NCI-H748 (cell line): ENCODE measurements around the gene SIL1.
A peak's percentile ranks its signal among the peaks of the same experiment; 100 is the strongest.
"Not testable (repeated sequence)": the region's sequence is repeated elsewhere in the genome, so short reads cannot be mapped to it uniquely, and the experiment has no call there.

ENCODE experiments used
- DNase-seq: peaks from one replicate; lab custom pipeline; 2025; ENCODE audit not compliant: unreplicated experiment; lab: John Stamatoyannopoulos, UW

The SIL1 gene

GRCh38 chr5:139204196-139204595 is 6.0 kb upstream of the SIL1 start:
- no peak for DNase-seq

- DNase-seq: no peak
Observed at GRCh38 chr5:139199321-139199720, 1.2 kb upstream of the SIL1 start.

- DNase-seq: no peak
Observed at GRCh38 chr5:139196296-139196956, 1.7 kb downstream of the SIL1 start.

GRCh38 chr5:139194486-139194885 is 3.7 kb downstream of the SIL1 start:
- DNase-seq: no peak

DNA sequence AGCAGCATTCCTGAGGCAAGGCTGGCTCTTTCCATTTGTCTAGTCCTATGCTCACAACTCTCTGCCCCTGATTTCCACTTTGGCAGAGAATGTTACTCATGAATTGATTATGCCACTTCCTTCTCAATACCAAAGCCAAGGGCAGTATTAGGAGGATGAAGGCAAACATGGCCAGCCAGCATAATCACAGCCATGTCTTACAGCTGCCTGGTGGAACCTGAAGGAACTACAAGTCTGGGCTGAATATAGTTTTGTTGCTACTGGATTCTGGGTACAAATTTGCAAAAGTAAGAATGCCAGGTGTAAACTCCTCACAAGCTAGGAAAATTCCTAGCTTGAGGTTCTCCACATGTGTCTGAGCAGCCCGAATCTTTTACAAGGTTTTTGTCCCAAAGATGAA is 4.2 kb downstream of the SIL1 start:
- peak; percentile 14 for DNase-seq

DNA sequence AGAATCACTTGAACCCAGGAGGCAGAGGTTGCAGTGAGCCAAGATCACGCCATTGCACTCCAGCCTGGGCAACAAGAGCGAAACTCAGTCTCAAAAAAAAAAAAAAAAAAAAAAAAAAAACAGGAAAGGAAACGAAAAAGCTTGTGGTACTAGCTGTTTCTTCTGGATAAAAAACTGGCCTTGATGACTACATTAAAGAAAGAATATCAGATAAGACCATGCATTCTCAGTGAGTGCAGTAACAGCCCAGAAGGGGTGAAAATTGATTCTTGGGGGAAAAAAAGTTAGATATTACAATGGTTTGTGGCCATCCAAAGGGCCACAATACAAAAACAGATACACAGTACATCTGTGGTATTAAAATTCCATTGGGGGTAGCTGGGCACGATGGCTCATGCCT is 5.3 kb downstream of the SIL1 start:
- not testable (repeated sequence) for DNase-seq

DNA sequence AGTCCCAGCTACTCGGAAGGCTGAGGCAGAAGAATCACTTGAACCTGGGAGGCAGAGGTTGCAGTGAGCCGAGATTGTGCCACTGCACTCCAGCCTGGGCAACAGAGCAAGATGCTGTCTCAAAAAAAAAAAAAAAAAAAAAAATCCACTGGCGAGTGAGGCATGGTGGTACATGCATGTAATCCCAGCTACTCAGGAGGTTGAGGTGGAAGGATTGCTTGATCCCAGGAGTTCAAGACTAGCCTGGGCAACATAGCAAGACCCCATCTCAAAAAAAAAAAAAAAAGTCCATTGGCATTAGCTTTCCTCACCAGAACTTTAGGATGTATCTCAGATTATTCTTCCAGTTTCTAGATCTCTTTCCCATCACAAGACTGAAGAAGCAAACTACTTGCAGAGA is 6.2 kb downstream of the SIL1 start:
- not testable (repeated sequence) for DNase-seq

DNA sequence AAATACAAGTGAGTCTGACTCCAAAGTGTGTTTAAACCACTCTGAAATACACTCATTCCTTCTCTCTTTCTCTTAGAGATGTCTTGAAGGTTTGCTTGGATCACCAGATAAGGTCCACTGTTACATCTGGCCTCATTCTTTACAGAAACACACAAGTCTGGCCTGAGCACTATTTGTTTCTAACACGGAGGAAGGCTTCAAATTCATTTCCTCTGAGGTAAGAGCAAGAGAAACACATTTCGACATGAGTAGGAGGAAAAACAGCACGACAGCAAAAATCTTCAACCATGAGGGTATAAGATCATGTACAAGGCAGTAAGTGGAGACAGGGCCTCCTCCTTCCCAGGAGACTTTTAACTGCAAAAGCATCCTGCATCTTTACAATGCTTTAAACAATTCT is 8.0 kb downstream of the SIL1 start:
- DNase-seq: no peak

DNA sequence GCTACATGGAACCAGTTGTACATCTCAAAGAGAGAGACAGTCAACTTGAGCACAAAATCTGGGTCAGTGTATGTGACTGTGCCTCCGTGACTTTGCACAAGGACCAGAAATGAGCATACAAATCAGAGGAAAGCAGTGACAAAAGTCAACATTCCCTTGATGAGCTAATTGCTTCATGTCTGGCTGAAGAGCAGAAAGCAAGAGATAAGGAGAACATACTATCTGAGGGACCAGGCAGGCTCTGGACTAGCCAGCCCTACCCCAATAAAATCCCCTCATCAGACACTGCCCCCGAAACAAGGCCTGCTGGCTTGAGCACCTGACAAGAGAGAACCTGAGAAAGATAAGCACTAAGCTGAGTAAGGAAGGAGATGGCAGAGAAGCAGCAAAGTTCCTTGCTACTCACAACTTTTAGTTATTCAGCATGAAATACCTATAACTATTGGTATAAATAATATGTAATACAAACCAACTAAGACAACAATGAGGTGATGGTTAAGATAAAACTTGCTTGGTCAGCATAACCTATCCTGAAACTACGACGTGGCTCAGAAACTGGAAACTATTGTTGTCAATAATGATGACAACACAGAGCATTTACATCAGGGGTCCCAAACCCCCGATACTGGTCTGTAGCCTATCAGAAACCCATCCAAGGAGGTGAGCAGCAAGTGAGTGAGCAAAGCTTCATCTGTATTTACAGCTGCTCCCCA is 9.5 kb downstream of the SIL1 start:
- DNase-seq: no peak

DNA sequence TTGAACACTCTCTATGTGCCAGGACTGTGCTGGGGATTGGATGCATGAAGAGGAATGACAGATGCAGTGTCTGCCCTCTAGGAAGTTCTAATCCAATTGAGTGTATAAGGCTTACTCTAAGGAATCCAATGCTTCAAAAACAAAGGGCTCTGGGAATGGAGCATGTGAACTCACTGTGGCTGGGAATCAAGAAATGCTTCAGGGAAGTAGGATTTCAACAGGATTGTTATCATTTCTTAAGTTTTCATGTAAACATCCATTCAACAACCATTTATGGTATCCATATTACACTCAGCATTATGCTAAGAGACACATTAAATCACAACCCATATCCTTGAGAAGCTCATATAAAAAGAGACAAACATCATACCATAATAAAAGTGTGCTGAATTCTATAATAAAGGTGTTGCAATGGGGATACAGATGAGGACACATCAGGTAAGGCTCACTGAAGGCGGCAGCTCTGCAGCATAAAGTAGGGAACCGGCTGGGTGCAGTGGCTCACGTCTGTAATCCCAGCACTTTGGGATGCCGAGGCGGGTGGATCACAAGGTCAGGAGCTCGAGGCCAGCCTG is 11.3 kb downstream of the SIL1 start:
- DNase-seq: no peak

GRCh38 chr5:139186261-139186660 is 11.9 kb downstream of the SIL1 start:
- no peak for DNase-seq

- DNase-seq: no peak
Observed at GRCh38 chr5:139185589-139185988, 12.6 kb downstream of the SIL1 start.

DNA sequence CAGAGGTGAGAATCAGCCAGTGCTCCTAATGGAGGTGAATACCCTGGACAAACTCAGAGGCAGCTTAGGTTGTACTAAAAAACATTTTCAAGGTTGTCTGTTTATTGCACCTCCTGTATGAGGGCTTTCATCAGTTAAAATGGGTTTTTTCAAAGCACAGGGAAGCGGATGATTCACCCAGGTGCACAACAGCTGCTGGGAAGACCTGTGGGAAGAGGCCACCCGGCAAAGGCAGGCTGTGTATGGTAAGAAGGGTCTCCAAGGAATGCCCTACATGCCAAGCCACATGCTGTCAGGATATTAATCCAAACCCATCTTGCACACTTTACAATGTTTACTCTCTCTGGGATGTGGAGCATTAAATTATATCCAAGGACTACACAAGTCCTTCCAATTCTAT is 14.7 kb downstream of the SIL1 start:
- DNase-seq: no peak

- DNase-seq: no peak
Observed at GRCh38 chr5:139182528-139183296, 15.5 kb downstream of the SIL1 start.

- DNase-seq: no peak
Observed at GRCh38 chr5:139181835-139182452, 16.2 kb downstream of the SIL1 start.

DNA sequence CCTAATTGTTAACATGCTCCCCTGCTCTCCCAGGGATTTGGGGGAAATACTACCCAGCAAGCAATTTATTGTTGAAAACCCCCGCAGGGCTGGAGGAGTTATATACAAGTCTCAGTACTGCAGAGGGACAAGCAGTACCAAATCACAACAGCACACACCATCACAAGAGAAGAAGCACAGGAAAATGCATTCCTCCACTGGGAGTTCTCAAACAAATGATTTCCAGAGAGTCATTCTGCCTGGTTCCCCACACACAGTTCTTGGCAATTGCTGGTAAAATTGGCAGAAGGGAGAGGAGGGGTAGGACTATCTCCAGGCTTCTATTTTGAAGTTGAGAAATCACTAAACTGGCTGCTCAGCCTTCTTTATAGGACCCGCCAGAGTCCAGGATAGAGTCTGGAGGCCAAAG is 16.8 kb downstream of the SIL1 start:
- no peak for DNase-seq

DNA sequence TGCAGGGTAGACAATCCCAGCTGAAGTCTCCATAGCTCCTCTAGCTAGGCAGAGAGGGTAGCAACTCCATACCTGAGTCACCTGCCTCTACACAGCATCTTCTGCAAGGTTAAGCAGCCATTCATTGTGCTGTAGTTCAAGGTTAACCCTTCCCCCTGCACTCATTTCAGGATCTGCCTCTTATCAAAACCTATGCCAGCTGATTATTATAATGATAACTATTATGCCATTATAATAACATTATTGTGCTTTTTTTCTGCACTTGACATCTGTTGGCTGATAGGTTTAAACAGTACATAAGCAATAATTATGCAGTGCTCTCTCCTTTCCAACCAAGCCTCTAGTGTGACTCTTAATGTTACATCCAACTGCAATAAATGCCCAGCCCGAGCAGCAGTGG is 17.3 kb downstream of the SIL1 start:
- DNase-seq: no peak

DNA sequence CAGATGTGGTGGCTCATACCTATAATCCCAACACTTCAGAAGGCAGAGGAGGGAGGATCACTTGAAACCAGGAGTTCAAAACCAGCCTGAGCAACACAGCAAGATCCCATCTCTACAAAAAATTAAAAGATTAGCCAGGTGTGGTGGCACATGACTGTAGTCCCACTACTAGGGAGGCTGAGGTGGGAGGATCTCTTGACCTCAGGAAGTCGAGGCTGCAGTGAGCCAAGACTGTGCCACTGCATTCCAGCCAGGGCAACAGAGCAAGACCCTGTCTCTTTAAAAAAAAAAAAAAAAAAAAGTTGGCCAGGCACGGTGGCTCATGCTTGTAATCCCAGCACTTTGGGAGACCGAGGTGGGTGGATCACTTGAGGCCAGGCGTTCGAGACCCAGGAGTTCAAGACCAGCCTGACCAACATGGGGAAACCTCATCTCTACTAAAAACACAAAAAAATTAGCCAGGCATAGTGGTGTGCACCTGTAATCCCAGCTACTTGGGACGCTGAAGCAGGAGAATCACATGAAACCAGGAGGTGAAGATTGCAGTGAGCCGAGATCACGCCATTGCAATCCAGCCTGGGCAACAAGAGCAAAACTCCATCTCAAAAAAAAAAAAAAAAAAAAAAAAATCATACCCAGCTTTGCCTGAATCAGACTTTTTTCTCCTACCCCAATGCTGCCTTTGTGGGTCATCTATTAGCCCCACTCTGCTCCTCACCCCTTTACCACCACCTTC is 18.2 kb downstream of the SIL1 start:
- not testable (repeated sequence) for DNase-seq

DNA sequence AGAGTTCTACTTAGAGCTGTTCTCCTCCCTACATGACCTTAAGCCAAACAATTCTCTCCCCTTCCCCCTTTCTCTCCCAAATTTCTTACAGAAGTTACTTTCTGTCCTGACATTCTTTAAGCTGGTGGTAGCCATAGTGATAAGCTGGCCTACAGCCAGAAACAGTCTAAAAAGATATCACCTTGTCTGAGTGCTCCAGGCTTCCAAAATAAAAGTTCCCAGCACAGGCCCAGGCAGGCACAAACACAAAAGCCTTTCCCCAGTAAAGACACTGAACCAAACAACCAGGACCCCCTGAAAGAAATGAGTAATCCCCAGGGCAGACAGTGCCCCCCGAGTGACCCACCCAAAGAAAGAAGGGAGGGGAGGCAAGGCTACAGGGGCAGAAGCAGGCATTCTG is 19.2 kb downstream of the SIL1 start:
- peak; percentile 9 for DNase-seq

DNA sequence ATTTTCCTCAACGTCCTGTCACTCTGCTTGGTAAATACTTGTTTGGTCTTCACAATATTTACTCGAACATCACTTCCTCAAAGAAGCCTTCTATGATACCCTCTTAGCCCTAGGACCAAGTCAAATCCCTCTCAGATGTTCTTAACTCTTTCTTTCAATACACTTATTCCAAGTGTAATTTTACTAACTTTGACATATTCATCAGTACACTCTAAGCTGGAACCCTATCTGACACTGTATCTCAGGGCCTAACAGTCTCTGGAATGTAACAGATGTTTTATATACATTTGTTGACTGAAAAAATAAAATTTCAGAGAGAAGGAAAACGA is 19.6 kb downstream of the SIL1 start:
- no peak for DNase-seq
